Coronary artery (tissue), 2 donors: ENCODE measurements around the gene MC3R.

ENCODE experiments used
- DNase-seq: peaks from one replicate; pipeline ENCODE4 v3.0.0-alpha.2; 2017; ENCODE audit warnings: low spot score
- H3K27ac ChIP-seq, 2 donors: fragments of 200-600 bp; sonication (generic); one replicate each; pipeline ENCODE4 v1.5.1; 2016 to 2019
- H3K4me3 ChIP-seq: fragments of 200-600 bp; sonication (generic); 2 replicates; pipeline ENCODE4 v1.5.1; 2016; ENCODE audit warnings: mild to moderate bottlenecking, moderate library complexity
- CTCF ChIP-seq: fragments of 200-600 bp; sonication (generic); IDR thresholded peaks from one replicate; pipeline ENCODE4 v1.5.1; 2019; ENCODE audit warnings: antibody characterized with exemption

MC3R gene

DNA sequence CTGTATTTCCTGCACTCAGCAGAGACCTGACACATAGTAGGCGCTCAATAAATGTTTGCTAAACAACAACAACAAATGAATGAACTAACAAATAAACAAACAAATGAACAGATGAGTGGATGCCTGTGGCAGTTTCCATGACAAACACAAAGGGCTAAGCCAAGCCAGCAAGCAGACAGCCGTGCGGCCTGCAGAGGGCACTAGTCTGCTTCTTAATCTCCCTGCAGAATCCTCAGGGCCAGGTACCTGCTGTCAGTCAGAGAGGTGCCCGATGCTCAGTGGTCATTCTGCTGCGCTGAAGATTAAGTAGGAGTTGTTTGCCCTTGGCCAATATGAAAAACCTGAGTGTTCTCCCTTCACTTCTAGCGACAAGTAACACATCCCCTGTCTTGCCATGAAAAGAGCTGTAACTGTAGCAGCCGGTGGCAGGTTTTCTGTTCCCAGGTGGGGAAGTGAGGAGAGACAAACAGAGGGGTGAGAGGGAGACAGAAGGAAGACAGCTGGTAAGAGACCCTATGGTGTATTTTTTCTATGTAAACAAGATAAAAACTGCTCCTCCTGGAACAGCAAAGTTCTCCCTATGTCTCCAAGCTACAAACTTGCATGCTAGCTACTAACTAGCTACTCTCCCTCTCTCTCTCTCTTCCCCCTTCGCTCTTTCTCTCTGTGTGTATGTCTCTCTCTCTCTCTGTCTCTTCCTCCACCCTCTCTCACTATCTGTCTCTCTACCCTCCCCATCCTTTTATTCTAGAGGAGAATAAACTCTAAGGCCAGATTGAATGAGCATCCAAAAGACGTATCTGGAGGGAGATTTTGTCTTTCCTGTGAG is at the start of gene MC3R:
MC3R (plus strand) TSS at position 779 of the 829 bp plus-strand sequence. CDS start 112 bp downstream, outside the sequence.
- no peak for DNase-seq

GRCh38 chr20:56200456-56200855 is 48.1 kb upstream of the MC3R start:
- Histone ChIP-seq H3K27ac (no peak overlapping the region), H3K4me3 (no peak overlapping the region)
- TF ChIP-seq CTCF, result no peak
- DNase-seq, result no peak

More for the DNA sequence above, at the start of gene MC3R:
- Histone ChIP-seq H3K27ac (no peak within 1 kb of the TSS), H3K4me3 (no peak within 1 kb of the TSS)
- no peak for TF ChIP-seq CTCF

DNA sequence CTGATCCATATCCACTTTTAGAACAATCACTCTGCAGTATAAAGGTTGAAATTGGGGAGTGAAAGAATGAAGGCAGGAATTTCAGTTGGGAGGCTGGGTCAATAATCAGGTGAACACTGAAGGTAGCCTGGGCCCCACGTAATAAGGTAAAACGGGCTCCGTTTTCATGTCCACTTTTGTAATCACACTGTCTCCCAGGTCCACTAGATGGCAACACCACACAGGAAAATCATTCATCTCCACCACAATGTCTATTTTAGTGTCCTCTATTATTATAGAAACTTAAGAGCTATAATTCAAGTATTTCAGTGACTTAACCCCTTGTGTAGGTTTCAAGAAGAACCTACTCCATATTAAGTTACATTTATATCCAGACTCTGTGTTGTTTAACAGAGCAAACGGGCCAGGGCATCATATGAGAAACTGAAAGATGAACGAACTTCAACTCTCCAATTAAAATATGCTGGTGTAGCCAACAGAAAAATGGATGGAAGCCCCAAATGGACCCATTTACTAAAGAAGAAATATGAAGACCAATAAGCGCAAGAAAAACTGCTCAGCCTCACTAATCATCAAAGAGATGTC is 45.9 kb upstream of the MC3R start:
- Histone ChIP-seq H3K4me3 (no peak overlapping the region), H3K27ac (no peak overlapping the region)
- no peak for DNase-seq
- no peak for TF ChIP-seq CTCF

GRCh38 chr20:56204206-56204605 is 44.3 kb upstream of the MC3R start:
- no peak overlapping the region for H3K4me3 ChIP-seq
- DNase-seq, result no peak
- H3K27ac ChIP-seq, result no peak overlapping the region
- TF ChIP-seq CTCF, result no peak

GRCh38 chr20:56205346-56205745 is 43.2 kb upstream of the MC3R start:
- no peak for DNase-seq
- H3K27ac ChIP-seq, result no peak overlapping the region
- H3K4me3 ChIP-seq, result no peak overlapping the region
- TF ChIP-seq CTCF, result no peak

DNA sequence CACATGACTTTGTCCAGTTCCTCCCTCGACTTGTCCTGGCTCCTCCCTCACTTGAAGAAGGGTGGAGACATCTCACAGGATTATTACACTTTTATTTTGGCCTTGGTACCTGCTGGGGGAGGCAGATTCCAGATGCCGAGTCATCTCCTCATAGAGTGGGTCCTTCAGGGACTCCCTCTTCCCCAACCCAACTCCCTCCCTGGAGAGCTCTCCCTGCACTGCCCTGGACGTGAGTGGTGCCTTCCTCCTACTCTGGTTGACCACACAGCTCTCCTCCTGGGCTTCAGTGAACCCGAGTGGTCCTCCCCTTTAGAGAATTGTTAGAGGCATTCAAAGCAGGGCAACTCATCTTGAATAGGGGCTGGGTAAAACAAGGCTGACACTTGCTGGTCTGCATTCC is 40.9 kb upstream of the MC3R start:
- Histone ChIP-seq H3K4me3 (no peak overlapping the region), H3K27ac (no peak overlapping the region)
- TF ChIP-seq CTCF, result no peak
- DNase-seq, result no peak

GRCh38 chr20:56208121-56208520 is 40.4 kb upstream of the MC3R start:
- Histone ChIP-seq H3K4me3 (no peak overlapping the region), H3K27ac (no peak overlapping the region)
- no peak for TF ChIP-seq CTCF
- no peak for DNase-seq
